SU-DHL-6 (cell line): ENCODE results near the gene ERG.

Source experiments
- H2AFZ ChIP-seq: fragments of 200-600 bp; sonication (generic); 2 replicates; pipeline ENCODE4 v1.6.1; 2014; ENCODE audit warnings: low read depth, mild to moderate bottlenecking, moderate library complexity, mixed read lengths, antibody characterized with exemption, low read length; ENCODE audit not compliant: severe bottlenecking
- H3F3A ChIP-seq: fragments of 200-600 bp; shearing (Covaris generic); 2 replicates; pipeline ENCODE4 v1.6.0; 2016; ENCODE audit warnings: antibody characterized with exemption, mild to moderate bottlenecking; ENCODE audit not compliant: insufficient read depth
- H3K27ac ChIP-seq: fragments of 200-600 bp; sonication (generic); 2 replicates; pipeline ENCODE4 v1.5.1; 2016; ENCODE audit warnings: low read depth, mild to moderate bottlenecking, low read length, moderate library complexity, mixed read lengths
- H3K27me3 ChIP-seq: fragments of 200-600 bp; sonication (generic), shearing (Covaris generic); 2 replicates; pipeline ENCODE4 v1.6.0; 2014; ENCODE audit warnings: mild to moderate bottlenecking, low read length
- H3K36me3 ChIP-seq: fragments of 200-600 bp; sonication (generic); 2 replicates; pipeline ENCODE4 v1.6.1; 2014; ENCODE audit warnings: mild to moderate bottlenecking, low read length, mixed read lengths
- H3K4me2 ChIP-seq: fragments of 300-600, 200-600 bp; shearing (Covaris generic), sonication (generic); 2 replicates; pipeline ENCODE4 v1.6.0; 2014; ENCODE audit warnings: low read length, low read depth, mild to moderate bottlenecking; ENCODE audit not compliant: poor library complexity, severe bottlenecking
- H3K4me3 ChIP-seq: fragments of 200-600 bp; sonication (generic); 2 replicates; pipeline ENCODE4 v1.5.1; 2014; ENCODE audit warnings: antibody characterized with exemption, low read length, mild to moderate bottlenecking, mixed read lengths; ENCODE audit not compliant: insufficient read depth, poor library complexity, severe bottlenecking
- H3K79me2 ChIP-seq: fragments of 200-600 bp; sonication (generic); 2 replicates; pipeline ENCODE4 v1.6.1; 2014; ENCODE audit warnings: mild to moderate bottlenecking, low read length, moderate library complexity; ENCODE audit not compliant: insufficient read depth
- H3K9ac ChIP-seq: fragments of 200-600 bp; sonication (generic); 2 replicates; pipeline ENCODE4 v1.7.0; 2014; ENCODE audit warnings: mild to moderate bottlenecking, low read length
- H3K9me2 ChIP-seq: fragments of 200-600 bp; sonication (generic); replicated peaks from 2 replicates; pipeline ENCODE4 v1.6.1; 2014; ENCODE audit warnings: low read length; ENCODE audit not compliant: insufficient read depth
- H3K9me3 ChIP-seq: fragments of 200-600 bp; sonication (generic); 2 replicates; pipeline ENCODE4 v1.6.1; 2014; ENCODE audit warnings: low read length, mixed read lengths; ENCODE audit not compliant: insufficient read depth
- H4K20me1 ChIP-seq: fragments of 200-600 bp; sonication (generic); 2 replicates; pipeline ENCODE4 v1.6.1; 2014; ENCODE audit warnings: low read depth, mild to moderate bottlenecking, antibody characterized with exemption, low read length, moderate library complexity, mixed read lengths
- EZH2phosphoT487 ChIP-seq: fragments of 200-600 bp; sonication (generic), shearing (Covaris generic); conservative IDR thresholded peaks from 2 replicates; pipeline ENCODE4 v1.6.1; 2018; ENCODE audit warnings: mild to moderate bottlenecking, antibody characterized with exemption, low read length, moderate library complexity, mixed read lengths
- TF ChIP-seq, protein P1 (sequence below): fragments of 200-600 bp; sonication (generic); IDR thresholded peaks from one replicate; pipeline ENCODE4 v1.5.1; 2017; ENCODE audit warnings: antibody characterized with exemption, mild to moderate bottlenecking, low read length, moderate library complexity; ENCODE audit not compliant: insufficient read depth, poor library complexity, severe bottlenecking

Gene ERG

GRCh38 chr21:38351176-38351959, 146.9 kb downstream of the ERG start:
- Histone ChIP-seq H4K20me1 (no peaks in the 10 kb centered on the region), H3K9ac (no peak overlapping the region), H3K27ac (no peak overlapping the region), H3K9me2 (no peaks in the 10 kb centered on the region), H3F3A (no peaks in the 10 kb centered on the region), H3K36me3 (no peaks in the 10 kb centered on the region), H3K79me2 (no peaks in the 10 kb centered on the region), H3K9me3 (no peaks in the 10 kb centered on the region), H2AFZ (no peak overlapping the region), H3K27me3 (no peaks in the 10 kb centered on the region), H3K4me2 (no peak overlapping the region), H3K4me3 (no peak overlapping the region)
- TF ChIP-seq, protein P1, sequence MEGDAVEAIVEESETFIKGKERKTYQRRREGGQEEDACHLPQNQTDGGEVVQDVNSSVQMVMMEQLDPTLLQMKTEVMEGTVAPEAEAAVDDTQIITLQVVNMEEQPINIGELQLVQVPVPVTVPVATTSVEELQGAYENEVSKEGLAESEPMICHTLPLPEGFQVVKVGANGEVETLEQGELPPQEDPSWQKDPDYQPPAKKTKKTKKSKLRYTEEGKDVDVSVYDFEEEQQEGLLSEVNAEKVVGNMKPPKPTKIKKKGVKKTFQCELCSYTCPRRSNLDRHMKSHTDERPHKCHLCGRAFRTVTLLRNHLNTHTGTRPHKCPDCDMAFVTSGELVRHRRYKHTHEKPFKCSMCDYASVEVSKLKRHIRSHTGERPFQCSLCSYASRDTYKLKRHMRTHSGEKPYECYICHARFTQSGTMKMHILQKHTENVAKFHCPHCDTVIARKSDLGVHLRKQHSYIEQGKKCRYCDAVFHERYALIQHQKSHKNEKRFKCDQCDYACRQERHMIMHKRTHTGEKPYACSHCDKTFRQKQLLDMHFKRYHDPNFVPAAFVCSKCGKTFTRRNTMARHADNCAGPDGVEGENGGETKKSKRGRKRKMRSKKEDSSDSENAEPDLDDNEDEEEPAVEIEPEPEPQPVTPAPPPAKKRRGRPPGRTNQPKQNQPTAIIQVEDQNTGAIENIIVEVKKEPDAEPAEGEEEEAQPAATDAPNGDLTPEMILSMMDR: no peak
- TF ChIP-seq EZH2phosphoT487: no peak

- Histone ChIP-seq H3F3A (no peaks in the 10 kb centered on the region), H3K9me2 (no peaks in the 10 kb centered on the region), H2AFZ (no peak overlapping the region), H3K79me2 (no peaks in the 10 kb centered on the region), H3K36me3 (no peaks in the 10 kb centered on the region), H3K9ac (no peak overlapping the region), H3K4me3 (no peak overlapping the region), H4K20me1 (no peaks in the 10 kb centered on the region), H3K27ac (no peak overlapping the region), H3K9me3 (no peaks in the 10 kb centered on the region), H3K4me2 (no peak overlapping the region), H3K27me3 (no peaks in the 10 kb centered on the region)
- no peak for TF ChIP-seq EZH2phosphoT487
- TF ChIP-seq, protein P1: no peak
These were observed 147.6 kb downstream of the ERG start for GRCh38 chr21:38350684-38351083.

- H3K9ac ChIP-seq: no peak overlapping the region
- TF ChIP-seq, protein P1: no peak
- no peak for TF ChIP-seq EZH2phosphoT487
- H3K79me2 ChIP-seq: no peaks in the 10 kb centered on the region
- no peak overlapping the region for H3K4me2 ChIP-seq
- no peaks in the 10 kb centered on the region for H3K9me3 ChIP-seq
- H3K9me2 ChIP-seq: no peaks in the 10 kb centered on the region
- no peak overlapping the region for H3K27ac ChIP-seq
- H4K20me1 ChIP-seq: no peaks in the 10 kb centered on the region
- H2AFZ ChIP-seq: no peak overlapping the region
- no peaks in the 10 kb centered on the region for H3F3A ChIP-seq
- H3K36me3 ChIP-seq: no peaks in the 10 kb centered on the region
- H3K27me3 ChIP-seq: no peaks in the 10 kb centered on the region
- H3K4me3 ChIP-seq: no peak overlapping the region
These were observed 148.3 kb downstream of the ERG start for GRCh38 chr21:38349977-38350376.
